Measurements from ENCODE around the gene OR1F1. TPM values are rescaled to one million over a fixed set of nuclear protein-coding genes. Genes with fewer than 3 reads are reported as not detected.

OR1F1 gene
- total and polyA plus RNA-seq, 9 of the 15 experiments (the other 6 are each of a cell fraction or from before 2014, with no cell fraction given), result 0.15 to 0.61 (median 0.35) TPM; not detected in 3

DNA sequence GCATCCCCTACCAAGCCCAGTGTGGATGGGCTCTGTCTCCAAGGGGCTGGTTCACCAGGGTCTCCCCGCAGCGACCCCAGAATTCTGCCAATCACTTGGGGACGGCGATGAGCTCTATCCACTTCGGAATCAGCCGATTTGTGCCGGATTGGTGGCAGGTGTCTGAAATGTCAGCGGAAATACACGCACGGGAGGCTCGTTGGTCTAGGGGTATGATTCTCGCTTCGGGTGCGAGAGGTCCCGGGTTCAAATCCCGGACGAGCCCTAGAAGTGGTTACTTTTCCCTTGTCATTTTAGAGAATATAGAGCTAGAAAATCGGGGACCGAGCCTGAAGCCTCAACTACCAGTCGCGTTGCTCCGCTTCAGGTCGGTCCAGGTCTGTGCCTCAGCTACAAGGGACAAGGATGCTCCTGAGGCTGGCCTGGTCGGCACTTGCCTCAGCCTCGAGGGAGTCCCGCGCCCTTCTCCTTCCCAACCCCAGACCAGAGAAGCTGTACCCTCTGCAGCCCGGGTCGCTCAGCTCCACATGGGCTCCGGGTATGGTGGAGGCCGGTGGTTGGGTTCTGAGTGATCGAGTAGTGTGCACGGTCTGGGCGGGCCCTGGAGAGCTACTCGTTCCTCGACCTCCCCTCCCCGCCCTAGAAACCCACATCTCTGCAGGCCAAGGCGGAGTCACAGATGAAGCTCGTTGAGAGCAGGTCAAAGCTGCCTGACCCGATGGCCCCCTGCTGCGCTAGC lies 16.0 kb upstream of the OR1F1 start (continued):
- TF ChIP-seq ZNF699 (CRISPR knock-in tag; IDR thresholded peaks at IDR 0.05; ENCODE audit: insufficient replicate concordance), result no peak
- TF ChIP-seq MAFK (IDR thresholded peaks at IDR 0.05; ENCODE audit: low read length), result no peak
- TF ChIP-seq GABPB1 (CRISPR knock-in tag; IDR thresholded peaks at IDR 0.05), result no peak
- no peak for TF ChIP-seq ELF4 (CRISPR knock-in tag; IDR thresholded peaks at IDR 0.05)
- no peak for TF ChIP-seq ZNF263 (CRISPR knock-in tag; IDR thresholded peaks at IDR 0.05; ENCODE audit: borderline replicate concordance)
- no peak for TF ChIP-seq SMAD1 (IDR thresholded peaks at IDR 0.05; ENCODE audit: low read depth, low read length, partially characterized antibody)
- no peak for TF ChIP-seq ZNF12 (CRISPR knock-in tag; IDR thresholded peaks at IDR 0.05)
- 0 out of 2 replicates have a peak, but pooled peaks have one; percentile 12 for TF ChIP-seq MYC (IDR thresholded peaks at IDR 0.05; ENCODE audit: low read depth, low read length)
- no peak for TF ChIP-seq MYC (CRISPR knock-in tag; IDR thresholded peaks at IDR 0.05; ENCODE audit: borderline replicate concordance, low read depth)
- TF ChIP-seq NFYB (IDR thresholded peaks at IDR 0.05; ENCODE audit: extremely low read depth, insufficient read length), result no peak
- TF ChIP-seq, protein P1, sequence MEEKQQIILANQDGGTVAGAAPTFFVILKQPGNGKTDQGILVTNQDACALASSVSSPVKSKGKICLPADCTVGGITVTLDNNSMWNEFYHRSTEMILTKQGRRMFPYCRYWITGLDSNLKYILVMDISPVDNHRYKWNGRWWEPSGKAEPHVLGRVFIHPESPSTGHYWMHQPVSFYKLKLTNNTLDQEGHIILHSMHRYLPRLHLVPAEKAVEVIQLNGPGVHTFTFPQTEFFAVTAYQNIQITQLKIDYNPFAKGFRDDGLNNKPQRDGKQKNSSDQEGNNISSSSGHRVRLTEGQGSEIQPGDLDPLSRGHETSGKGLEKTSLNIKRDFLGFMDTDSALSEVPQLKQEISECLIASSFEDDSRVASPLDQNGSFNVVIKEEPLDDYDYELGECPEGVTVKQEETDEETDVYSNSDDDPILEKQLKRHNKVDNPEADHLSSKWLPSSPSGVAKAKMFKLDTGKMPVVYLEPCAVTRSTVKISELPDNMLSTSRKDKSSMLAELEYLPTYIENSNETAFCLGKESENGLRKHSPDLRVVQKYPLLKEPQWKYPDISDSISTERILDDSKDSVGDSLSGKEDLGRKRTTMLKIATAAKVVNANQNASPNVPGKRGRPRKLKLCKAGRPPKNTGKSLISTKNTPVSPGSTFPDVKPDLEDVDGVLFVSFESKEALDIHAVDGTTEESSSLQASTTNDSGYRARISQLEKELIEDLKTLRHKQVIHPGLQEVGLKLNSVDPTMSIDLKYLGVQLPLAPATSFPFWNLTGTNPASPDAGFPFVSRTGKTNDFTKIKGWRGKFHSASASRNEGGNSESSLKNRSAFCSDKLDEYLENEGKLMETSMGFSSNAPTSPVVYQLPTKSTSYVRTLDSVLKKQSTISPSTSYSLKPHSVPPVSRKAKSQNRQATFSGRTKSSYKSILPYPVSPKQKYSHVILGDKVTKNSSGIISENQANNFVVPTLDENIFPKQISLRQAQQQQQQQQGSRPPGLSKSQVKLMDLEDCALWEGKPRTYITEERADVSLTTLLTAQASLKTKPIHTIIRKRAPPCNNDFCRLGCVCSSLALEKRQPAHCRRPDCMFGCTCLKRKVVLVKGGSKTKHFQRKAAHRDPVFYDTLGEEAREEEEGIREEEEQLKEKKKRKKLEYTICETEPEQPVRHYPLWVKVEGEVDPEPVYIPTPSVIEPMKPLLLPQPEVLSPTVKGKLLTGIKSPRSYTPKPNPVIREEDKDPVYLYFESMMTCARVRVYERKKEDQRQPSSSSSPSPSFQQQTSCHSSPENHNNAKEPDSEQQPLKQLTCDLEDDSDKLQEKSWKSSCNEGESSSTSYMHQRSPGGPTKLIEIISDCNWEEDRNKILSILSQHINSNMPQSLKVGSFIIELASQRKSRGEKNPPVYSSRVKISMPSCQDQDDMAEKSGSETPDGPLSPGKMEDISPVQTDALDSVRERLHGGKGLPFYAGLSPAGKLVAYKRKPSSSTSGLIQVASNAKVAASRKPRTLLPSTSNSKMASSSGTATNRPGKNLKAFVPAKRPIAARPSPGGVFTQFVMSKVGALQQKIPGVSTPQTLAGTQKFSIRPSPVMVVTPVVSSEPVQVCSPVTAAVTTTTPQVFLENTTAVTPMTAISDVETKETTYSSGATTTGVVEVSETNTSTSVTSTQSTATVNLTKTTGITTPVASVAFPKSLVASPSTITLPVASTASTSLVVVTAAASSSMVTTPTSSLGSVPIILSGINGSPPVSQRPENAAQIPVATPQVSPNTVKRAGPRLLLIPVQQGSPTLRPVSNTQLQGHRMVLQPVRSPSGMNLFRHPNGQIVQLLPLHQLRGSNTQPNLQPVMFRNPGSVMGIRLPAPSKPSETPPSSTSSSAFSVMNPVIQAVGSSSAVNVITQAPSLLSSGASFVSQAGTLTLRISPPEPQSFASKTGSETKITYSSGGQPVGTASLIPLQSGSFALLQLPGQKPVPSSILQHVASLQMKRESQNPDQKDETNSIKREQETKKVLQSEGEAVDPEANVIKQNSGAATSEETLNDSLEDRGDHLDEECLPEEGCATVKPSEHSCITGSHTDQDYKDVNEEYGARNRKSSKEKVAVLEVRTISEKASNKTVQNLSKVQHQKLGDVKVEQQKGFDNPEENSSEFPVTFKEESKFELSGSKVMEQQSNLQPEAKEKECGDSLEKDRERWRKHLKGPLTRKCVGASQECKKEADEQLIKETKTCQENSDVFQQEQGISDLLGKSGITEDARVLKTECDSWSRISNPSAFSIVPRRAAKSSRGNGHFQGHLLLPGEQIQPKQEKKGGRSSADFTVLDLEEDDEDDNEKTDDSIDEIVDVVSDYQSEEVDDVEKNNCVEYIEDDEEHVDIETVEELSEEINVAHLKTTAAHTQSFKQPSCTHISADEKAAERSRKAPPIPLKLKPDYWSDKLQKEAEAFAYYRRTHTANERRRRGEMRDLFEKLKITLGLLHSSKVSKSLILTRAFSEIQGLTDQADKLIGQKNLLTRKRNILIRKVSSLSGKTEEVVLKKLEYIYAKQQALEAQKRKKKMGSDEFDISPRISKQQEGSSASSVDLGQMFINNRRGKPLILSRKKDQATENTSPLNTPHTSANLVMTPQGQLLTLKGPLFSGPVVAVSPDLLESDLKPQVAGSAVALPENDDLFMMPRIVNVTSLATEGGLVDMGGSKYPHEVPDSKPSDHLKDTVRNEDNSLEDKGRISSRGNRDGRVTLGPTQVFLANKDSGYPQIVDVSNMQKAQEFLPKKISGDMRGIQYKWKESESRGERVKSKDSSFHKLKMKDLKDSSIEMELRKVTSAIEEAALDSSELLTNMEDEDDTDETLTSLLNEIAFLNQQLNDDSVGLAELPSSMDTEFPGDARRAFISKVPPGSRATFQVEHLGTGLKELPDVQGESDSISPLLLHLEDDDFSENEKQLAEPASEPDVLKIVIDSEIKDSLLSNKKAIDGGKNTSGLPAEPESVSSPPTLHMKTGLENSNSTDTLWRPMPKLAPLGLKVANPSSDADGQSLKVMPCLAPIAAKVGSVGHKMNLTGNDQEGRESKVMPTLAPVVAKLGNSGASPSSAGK (IDR thresholded peaks at IDR 0.05), result no peak
- no peak for TF ChIP-seq POLR2B (IDR thresholded peaks at IDR 0.05; ENCODE audit: low read depth, partially characterized antibody)
- no peak for TF ChIP-seq IRF2 (CRISPR knock-in tag; IDR thresholded peaks at IDR 0.05)
- no peak for TF ChIP-seq MAFG (tag; conservative IDR thresholded peaks at IDR 0.05)
- no peak for TF ChIP-seq BRD9 (IDR thresholded peaks at IDR 0.05; ENCODE audit: low read depth, partially characterized antibody)
- no peak for TF ChIP-seq KDM5B (IDR thresholded peaks at IDR 0.05; ENCODE audit: insufficient replicate concordance, low read depth, low read length)
- TF ChIP-seq NCOR1 (IDR thresholded peaks at IDR 0.05), result no peak
- TF ChIP-seq DACH1 (IDR thresholded peaks at IDR 0.05; ENCODE audit: partially characterized antibody), result no peak
- TF ChIP-seq ZNF224 (CRISPR knock-in tag; IDR thresholded peaks at IDR 0.05), result no peak
